Breast epithelium (tissue), 3 donors: ENCODE results near the gene HERC2.

Source experiments
- POLR2A ChIP-seq: fragments of 450-650 bp; IDR thresholded peaks from one replicate; pipeline ENCODE4 v1.6.1; 2016; ENCODE audit warnings: antibody characterized with exemption, mild to moderate bottlenecking, moderate library complexity
- POLR2AphosphoS5 ChIP-seq, 3 donors: sonication (generic); formaldehyde crosslinking; IDR thresholded peaks; one replicate each; pipeline ENCODE4 v1.6.1; 2017; ENCODE audit warnings: antibody characterized with exemption in 3 of 3
- TF ChIP-seq, protein P1 (sequence below), 3 donors: fragments of 450-650 bp; IDR thresholded peaks; one replicate each; pipeline ENCODE4 v1.5.1; 2016 to 2017; ENCODE audit warnings: antibody characterized with exemption in 3 of 3, mild to moderate bottlenecking in 3 of 3, moderate library complexity in 3 of 3

DNA sequence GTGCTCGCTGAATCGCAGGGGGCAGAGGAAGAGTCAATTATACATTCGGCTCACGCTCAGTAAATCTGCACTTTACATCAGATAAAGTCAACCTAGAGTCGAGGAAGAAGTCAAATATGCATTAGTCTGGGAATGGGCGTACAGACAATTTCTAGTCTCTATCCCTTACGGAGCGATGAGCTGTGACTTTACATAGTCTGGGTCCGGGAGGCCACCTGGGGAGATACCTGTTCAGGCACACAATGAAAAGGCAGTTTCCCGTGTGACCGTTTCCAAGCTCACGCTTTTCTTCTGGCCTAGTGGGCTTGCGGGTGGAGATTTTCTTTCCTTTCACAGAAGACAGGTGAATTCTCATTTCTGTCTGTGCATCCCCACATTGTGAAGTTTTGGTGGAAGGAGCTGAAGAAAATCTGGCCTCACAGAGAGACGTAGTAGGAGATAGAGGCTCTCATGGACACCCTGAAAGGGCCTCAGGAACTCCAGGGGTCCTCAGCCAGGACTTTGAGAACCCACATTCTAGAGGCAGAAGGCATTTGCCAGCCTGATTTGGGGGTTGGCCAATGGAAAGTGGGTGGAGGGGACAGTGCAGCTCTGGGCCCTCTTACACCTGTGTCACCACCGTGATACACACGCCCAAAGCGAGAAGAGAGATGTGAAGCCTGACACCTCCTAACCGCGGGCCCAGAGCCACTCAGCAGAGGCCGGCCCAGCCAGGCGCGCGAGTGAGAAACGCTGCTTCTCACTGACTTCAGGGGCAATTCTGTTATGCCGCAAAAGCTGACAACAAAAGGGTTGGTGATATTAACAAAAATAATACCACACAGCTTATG is 212.1 kb downstream of the HERC2 start:
- TF ChIP-seq, protein P1, sequence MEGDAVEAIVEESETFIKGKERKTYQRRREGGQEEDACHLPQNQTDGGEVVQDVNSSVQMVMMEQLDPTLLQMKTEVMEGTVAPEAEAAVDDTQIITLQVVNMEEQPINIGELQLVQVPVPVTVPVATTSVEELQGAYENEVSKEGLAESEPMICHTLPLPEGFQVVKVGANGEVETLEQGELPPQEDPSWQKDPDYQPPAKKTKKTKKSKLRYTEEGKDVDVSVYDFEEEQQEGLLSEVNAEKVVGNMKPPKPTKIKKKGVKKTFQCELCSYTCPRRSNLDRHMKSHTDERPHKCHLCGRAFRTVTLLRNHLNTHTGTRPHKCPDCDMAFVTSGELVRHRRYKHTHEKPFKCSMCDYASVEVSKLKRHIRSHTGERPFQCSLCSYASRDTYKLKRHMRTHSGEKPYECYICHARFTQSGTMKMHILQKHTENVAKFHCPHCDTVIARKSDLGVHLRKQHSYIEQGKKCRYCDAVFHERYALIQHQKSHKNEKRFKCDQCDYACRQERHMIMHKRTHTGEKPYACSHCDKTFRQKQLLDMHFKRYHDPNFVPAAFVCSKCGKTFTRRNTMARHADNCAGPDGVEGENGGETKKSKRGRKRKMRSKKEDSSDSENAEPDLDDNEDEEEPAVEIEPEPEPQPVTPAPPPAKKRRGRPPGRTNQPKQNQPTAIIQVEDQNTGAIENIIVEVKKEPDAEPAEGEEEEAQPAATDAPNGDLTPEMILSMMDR (IDR thresholded peaks at IDR 0.05) = no peak
- TF ChIP-seq POLR2AphosphoS5 (IDR thresholded peaks at IDR 0.05) (no peak), POLR2A (no peak)
